Hippocampal formation (tissue), 2 donors: ENCODE data around the gene MTF1.
A peak's percentile ranks its signal among the peaks of the same experiment; 100 is the strongest.
"Not testable (repeated sequence)": the region's sequence is repeated elsewhere in the genome, so short reads cannot be mapped to it uniquely, and the experiment has no call there.

Experiments
- DNase-seq, 2 donors: peaks; one replicate each; lab custom pipeline; 2025; lab: John Stamatoyannopoulos, UW

The MTF1 gene

DNA sequence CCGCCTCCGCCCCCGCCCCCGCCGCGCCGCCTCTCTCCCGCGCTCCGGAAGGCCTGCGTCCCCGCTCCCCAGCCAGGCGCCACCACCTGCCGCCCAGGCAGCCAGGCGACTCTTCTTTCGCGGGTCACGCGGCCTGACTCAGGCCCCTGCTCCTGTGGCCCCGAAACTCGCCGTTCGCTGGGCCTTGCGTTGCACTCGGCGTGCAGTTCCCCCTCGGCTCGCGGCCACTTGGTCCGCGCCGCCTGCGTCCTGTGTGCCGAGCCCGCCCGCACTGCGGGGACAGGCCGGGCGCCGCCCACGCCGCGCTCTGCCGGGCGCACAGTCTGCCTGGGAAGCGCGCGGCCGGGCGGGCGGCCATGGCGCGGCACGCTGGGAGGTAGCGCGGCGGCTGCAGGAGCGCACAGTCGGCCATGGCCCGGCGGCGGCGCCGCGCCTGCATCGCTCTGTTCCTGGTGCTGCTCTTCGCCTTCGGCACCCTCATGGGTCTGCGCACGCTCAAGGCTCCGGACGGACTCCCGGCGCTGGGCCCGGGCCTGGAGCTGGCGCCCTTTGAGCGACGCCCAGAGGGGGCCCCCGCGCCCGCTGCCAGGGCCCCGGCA is 65.5 kb downstream of the MTF1 start, which contains the start of gene MANEAL:
MANEAL (plus strand) TSS at position 75 of the 599 bp plus-strand sequence; CDS start at position 411, 336 bp downstream.
- DNase-seq: peak; percentile 24 to 34

DNA sequence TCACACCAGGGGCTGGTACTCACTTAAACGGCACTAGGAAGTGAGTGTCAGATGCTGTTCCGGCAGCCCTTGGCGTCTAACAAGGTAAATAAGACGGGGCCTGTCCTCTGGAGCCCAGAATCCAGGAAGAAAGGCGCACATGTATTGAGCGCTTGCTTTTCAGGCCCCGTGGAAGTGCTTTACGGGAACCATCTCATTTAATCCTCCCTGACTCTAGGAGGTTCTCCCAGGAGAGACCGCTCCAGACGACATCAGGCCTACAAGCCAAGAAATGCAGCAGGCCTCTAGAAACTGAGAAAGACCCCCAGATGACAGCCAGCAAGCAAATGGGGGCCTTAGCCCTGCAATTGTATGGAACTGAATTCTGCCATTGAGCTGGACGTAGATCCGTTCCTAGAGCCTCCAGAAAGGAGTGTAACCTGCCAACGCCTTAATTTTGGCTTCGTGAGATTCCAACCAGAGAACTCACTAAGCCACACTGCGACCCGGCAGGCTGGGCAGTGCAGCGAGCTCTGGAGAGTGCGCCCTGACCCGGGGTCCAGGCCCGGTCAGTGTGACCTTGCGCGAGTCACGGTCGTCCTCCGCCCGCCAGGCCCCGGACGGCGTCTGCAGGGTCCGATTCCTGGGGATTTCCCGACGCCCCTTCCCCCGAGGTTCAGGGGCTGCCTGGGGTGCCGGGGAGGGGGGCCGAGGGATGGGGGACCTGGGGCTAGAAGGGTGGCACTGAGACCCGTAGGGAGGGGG is 66.3 kb downstream of the MTF1 start:
- DNase-seq: no peak

DNA sequence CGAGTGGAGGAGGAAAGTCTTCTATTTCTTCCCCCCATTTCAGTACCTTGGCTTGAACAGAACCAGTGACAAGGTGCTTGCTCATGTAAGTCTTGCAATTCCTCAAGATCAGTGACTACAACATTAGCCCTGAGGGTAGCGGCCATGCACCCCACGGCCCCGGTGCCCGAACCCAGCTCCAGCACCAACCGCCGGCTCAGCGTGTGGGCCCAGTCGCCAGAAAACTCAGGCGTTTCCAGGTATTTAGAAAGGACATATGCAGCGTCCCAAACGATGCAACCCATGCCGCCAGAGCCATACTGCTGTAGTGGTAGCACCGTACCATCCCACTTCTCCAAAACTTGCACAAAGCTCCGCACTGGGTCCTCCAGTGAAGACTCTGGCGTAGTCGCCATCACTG is 76.9 kb downstream of the MTF1 start:
- DNase-seq: no peak

DNA sequence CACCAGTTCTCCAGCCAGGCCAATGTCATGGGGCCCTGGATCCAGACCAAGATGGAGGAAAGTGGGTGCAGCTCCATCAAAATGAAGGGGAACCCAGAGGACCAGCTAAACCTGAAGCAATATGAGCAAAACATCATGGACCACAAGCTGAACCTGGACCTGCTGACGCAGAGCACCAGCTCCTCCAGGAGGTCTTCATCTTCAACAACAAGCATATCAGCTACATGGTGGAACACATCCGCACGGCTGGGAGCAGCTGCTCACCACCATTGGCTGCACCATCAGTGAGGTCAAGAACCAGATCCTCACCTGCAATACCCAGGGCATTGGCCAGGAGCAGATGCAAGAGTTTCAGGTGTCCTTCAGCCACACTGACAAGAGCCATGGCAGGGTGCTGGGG is 80.7 kb downstream of the MTF1 start:
- DNase-seq: no peak

DNA sequence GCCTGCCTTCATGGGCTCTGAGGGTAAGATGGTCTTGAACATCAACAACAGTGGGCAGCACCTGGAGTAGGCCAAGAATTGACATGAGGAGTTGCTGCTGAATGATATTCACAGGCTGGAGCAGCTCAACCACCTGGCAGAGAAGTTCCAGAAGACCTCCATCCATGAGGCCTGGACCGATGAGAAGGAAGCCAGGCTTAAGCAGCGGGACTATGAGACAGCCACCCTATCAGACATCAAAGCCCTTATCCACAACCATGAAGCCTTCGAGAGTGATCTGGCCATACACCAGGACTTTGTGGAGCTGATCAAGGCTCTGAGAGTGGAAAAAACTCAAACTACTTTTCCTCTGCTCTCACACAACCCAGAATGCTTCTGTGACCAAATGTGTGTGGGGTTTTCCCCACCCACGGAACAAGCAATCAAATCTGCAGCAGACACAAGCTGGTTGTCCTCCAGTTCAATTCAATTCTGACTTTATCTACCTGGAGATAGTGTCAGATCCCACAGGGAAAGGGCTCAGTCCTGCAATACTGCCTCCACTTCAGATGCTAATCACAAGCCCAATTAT is 82.4 kb downstream of the MTF1 start:
- DNase-seq: no peak

DNA sequence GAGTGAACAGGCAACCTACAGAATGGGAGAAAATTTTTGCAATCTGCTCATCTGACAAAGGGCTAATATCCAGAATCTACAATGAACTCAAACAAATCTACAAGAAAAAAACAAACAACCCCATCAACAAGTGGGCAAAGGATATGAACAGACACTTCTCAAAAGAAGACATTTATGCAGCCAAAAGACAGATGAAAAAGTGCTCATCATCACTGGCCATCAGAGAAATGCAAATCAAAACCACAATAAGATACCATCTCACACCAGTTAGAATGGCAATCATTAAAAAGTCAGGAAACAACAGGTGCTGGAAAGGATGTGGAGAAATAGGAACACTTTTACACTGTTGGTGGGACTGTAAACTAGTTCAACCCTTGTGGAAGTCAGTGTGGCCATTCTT is 88.0 kb downstream of the MTF1 start:
- not testable (repeated sequence) for DNase-seq

DNA sequence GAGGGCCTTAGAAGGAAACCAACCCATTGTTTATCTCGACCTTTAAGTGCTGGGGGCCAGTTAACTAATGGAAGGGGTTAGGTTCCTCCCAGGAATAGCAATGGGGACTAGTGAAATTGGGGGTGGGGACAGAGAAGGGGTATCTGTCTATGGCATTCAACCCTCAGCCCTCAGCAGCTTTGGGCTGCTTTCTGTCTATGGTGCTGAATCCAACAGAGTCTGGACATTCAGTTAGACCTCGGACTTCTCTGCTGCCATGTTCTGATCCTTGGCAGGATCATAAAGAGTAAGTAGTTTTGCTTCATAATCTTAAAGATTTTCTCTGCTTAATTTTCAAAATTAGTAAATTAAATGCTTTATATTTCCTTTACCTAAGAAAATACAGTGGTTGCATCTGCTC is 91.9 kb downstream of the MTF1 start:
- no peak for DNase-seq

DNA sequence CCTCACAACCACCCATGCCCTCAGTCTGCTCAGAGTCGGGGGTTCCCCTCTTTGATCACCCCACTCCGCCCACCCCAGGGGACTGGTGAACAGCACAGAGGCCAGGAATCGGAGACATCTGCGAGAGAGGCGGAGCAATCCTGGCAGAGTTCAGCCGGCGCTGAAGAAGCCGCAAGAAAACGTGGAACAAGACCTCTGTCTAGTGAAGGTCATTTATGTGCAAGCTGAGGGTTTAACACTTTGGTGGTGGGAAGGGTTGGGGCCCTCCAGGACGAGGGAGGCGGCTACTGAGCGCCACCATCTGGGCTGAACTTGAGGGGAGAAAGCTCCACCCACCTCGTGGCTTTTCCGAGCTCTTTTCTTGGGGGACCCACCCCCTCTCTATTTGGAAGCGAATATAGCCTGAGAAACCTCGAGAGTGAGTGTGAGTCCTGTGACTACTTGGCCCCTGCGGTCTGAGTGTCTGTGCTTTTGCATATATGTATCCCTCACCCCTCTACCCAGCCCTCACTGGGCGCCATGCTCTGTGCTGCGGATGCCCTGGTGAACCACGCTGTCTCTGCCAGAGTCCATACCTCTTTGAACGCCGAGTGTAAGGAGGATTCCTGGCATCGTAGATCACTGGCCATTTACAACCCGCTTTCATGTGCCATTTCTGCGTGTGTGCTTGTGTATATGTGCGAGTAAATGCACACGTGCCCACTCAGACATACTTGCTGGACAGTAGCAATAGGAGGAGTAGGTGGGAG is 93.3 kb downstream of the MTF1 start:
- DNase-seq: no peak

DNA sequence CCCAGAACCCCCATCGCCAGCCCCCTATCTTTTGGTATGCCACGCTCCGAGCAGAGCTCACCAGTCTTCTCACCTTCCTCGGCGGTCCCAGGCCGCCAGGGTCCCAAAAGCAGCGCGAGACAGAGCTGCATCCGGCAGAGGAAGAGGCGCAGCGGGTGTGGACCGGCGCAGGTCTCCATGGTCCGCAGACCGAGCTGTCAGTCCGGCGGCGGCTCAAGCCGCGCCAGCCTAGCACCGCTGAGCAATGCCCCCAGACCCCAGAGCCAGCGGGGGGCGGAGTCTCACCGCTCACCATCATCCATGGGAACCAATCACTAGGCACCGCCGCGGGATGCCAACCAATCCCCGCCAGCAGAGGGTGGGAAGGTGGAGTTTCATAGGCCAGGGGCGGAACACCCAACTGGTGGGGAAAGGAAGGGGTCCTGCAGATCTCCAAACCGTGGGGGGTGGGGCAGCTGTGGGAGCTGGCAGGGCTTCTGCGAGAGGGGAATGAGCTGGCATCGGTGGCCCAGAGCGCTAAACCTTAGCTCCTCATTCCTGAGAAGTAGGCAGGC is 94.4 kb downstream of the MTF1 start, which contains the start of gene EPHA10:
EPHA10 (minus strand) TSS at position 233 of the 554 bp plus-strand sequence; CDS start at position 179, 54 bp downstream.
- DNase-seq: peak in 1 of 2 donors; percentile 16

DNA sequence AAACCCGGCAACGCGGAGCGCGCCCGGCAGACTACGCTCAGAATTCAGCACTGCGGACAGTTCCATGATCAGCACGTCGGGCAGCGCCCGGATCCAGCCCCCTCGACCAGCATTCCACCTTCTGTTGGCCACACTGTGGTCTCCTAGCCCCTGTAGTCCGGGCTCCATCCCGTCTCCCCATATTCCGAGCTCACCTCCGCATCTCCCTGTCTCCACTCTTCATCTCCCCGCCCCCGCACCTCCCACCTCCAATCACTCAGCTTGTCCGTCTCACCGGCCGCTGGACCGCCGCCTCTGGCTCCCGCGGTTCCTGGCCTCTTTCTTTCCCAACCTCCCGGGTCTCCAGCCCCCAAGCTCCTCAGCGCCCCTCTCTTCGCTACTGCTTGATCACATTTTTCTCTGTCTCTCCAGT is 95.0 kb downstream of the MTF1 start:
- DNase-seq: no peak

DNA sequence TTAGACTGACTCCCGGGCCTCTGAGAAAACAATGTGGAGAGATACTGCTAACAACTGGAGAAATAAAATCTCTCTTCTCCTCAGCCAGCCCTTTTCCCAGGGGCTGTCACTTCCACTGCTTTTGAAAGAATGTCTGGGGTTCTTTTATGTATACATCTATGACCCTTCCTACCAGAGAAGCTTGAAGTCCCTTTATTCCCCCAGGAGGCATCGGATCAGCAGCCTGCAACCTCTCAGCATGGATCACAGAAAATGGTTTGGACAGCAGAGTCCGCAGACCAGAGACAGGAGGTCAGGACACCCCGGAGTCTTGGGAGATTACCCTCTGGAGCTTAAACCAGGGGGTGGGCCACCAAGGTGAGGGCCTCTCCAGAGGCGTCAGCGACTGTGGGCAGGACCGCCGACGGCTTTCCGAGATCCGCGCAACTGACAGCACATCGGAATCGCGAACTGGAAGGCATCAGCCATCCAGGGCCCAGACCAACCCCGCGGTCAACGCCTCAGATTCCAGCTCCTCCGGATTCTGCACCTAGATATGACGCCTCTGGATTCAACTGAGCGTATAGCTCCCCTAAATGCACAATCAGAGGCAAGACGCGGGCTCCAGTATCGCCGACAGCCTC is 95.5 kb downstream of the MTF1 start:
- DNase-seq: no peak

DNA sequence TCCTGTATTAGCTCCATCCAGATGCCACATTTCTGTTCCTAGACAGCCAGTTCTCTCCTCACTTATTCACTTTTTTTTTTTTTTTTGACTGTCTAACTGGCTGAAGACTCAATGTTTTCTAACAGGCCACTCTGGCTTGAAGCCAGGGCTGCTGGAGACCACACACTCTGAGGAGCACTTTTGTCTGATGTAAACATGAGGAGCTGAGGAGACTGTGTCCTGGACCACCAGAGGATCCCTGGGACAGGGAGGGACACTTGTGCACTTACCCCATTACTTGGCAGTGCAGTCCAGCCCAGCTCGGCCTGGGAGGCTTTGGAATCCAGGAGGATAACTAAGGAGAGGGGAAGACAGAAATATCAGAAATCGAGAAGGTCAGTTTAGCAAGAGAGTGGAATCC is 96.9 kb downstream of the MTF1 start:
- DNase-seq: no peak

DNA sequence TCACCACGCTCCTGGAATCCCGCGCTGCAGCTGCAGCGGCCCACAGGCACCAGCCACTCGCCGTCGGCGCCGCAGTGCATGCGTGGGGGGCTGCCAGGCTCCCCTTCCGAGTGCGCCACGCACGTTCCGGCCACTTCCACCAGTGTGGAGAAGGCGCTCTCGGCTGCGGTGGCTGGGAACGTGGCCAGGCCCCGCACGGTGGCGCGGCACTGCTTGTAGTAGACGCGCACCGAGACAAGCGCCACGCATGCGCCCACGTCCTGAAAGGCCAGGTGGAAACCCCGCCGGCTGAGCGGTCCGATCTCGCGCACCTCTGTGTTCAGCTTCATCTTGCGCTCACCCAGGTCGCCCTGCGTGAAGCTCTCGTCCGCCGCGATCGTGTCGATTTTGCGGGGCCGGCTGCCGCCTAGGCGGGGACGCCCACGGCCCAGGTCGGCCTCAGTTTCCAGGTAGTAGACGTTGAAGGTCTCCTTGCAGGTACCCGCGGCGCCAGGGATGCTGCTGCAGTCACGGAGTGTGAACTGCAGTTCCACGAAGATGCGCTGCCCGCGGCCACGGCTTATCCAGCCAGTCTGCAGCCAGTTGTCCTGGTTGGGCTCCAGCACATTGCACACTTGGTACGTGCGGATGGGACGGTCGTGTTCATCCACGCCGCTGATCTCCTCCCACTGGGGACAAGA is 97.8 kb downstream of the MTF1 start:
- no peak for DNase-seq
